Sigmoid colon (tissue), 4 donors: ENCODE results near the gene ADAM19.

Source experiments
- EP300 ChIP-seq, 4 donors: sonication (generic); formaldehyde crosslinking; IDR thresholded peaks; one replicate each; pipeline ENCODE4 v1.6.1; 2017; ENCODE audit warnings: antibody characterized with exemption in 4 of 4
- POLR2A ChIP-seq, 2 donors: fragments of 450-650 bp; IDR thresholded peaks; one replicate each; pipeline ENCODE4 v1.6.1; 2016; ENCODE audit warnings: antibody characterized with exemption in 2 of 2, mild to moderate bottlenecking in 2 of 2, moderate library complexity in 2 of 2

DNA sequence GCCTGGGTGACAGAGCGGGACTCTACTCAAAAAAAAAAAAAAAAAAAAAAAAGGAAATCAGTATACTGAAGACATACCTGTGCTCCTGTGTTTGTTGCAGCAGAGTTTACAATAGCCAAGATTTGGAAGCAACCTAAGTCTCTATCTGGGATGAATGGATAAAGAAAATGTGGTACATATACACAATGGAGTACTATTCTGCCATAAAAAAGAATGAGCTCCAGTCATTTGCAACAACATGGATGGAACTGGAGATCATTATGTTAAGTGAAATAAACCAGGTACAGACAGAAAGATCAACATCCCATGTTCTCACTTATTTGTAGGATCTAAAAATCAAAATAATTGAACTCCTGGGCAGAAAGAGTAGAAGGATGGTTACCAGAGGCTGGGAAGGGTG is 22.9 kb downstream of the ADAM19 start:
- no peak for TF ChIP-seq EP300 (IDR thresholded peaks at IDR 0.05)
- no peak for TF ChIP-seq POLR2A (IDR thresholded peaks at IDR 0.05)
